ENCODE measurements around the gene ADIG.

ADIG gene

DNA sequence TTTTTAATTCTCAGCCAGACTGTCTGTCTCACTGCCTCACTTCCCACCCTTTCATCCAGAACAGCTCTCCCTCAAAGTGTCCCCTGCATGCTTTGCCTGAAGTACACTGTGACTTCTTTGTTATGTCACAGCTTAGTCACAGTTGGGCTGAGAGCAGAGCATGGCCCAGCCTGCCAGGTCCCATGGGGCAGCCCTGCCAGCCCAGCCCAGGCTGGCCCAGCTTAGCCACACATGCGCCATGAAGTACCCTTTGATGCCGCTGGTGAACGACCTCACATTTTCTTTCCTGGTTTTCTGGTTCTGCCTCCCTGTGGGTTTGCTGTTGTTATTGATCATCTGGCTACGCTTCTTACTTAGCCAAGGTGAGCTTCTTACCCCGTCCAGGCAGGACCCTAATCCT is at the start of gene ADIG:
TSS of gene ADIG (plus strand) at position 185 of the 400 bp plus-strand sequence. CDS start at position 239, 54 bp downstream.
- no peak for TF ChIP-seq Cebpa-rat (IDR thresholded peaks at IDR 0.05)
- Histone ChIP-seq H3K36me3 (peaks cover 6 to 25% (median 16%) of the 10 kb centered on the region in 11 experiments; a peak in 21 of 22 replicates), H3K4me1 (peaks cover 16 to 40% (median 35%) of the 10 kb centered on the region in 10 experiments; a peak in 19 of 20 replicates), H4K20me1 (peaks cover 0 to 22% (median 0%) of the 10 kb centered on the region in 11 experiments; a peak in 5 of 22 replicates), H3K9me3 (replicated peaks in 1 of 11) (no peaks in the 10 kb centered on the region), H3K4me2 (peak within 1 kb of the TSS; percentile 21 to 73 (median 48); a peak in 21 of 22 replicates), H3K27me3 (no peaks in the 10 kb centered on the region), H3K27ac (no peak within 1 kb of the TSS; a peak in 1 of 22 replicates), H3K4me3 (no peak within 1 kb of the TSS), H3K9ac (peak within 1 kb of the TSS in 2 of 11 experiments; percentile 11 to 24; a peak in 1 of 22 replicates)

DNA sequence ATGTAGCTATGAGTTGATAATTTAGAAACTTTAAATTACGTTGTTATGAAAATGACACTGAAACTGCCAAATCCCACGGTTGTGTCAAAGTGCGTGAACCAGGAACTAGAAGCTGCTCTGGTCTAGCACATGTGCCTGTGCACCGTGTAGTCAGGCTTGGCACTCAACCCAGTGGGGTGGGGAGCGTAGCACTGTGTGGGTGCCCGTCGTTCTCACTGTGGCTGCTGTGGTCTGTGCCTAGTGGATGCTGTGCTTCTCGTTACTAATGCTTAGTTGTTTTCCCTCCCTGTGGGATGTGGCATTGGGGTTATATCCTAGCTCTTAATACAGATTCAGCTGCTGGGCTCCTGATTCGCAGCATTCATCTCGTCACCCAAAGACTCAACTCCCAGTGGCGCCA is 46.2 kb upstream of the ADIG start:
- no peak overlapping the region for H3K9ac ChIP-seq
- H3K4me2 ChIP-seq, result no peak overlapping the region
- no peaks in the 10 kb centered on the region for H4K20me1 ChIP-seq
- peaks cover 95 to 100% (median 100%) of the 10 kb centered on the region in 11 experiments for H3K36me3 ChIP-seq
- H3K27me3 ChIP-seq, result no peaks in the 10 kb centered on the region
- TF ChIP-seq Cebpa-rat (IDR thresholded peaks at IDR 0.05), result no peak
- no peaks in the 10 kb centered on the region; a peak in 2 of 22 replicates for H3K9me3 ChIP-seq (replicated peaks in 1 of 11)
- H3K4me1 ChIP-seq, result no peaks in the 10 kb centered on the region
- H3K27ac ChIP-seq, result no peak overlapping the region
- no peak overlapping the region for H3K4me3 ChIP-seq

DNA sequence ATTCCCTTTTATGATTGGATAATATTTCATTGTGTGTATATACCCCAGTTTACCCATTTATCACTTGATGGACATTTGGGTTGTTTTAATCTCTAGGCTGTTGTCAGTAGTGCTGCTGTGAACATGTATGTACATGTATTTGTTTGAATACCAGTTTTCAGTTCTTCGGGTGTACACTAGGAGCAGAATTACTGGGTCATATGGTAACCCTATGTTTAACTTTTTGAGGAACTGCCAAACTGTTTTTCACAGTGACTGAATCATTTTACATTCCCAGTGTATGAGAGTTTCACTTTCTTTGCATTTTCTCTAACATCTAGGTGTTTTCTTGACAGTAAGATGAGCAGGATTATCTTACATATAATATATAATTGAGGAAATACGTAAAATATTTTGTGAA is 44.7 kb upstream of the ADIG start:
- no peak for TF ChIP-seq Cebpa-rat (IDR thresholded peaks at IDR 0.05)
- Histone ChIP-seq H3K9me3 (replicated peaks in 1 of 11) (no peaks in the 10 kb centered on the region; a peak in 2 of 22 replicates), H3K4me3 (no peak overlapping the region), H3K9ac (no peak overlapping the region), H3K4me1 (no peaks in the 10 kb centered on the region), H4K20me1 (no peaks in the 10 kb centered on the region), H3K4me2 (no peak overlapping the region), H3K27ac (no peak overlapping the region), H3K27me3 (no peaks in the 10 kb centered on the region), H3K36me3 (peaks cover 96 to 100% (median 99%) of the 10 kb centered on the region in 11 experiments)

DNA sequence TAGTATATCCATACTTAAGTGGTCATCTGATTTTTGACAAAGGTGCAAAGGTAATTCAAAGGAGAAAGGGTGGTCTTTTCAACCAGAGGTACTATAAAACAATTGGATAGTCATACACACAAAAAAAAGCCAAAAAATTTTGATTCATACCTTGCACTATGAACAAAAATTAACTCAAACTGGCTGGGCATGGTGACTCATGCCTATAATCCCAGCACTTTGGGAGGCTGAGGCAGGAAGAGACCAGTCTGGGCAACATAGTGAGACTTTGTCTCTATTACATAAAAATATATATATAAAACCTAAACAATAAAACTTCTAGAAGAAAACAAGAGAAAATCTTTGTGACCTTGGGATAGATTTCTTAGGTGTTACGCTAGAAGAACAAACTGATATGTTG is 43.8 kb upstream of the ADIG start:
- no peak for TF ChIP-seq Cebpa-rat (IDR thresholded peaks at IDR 0.05)
- Histone ChIP-seq H3K4me3 (no peak overlapping the region), H3K4me1 (no peaks in the 10 kb centered on the region), H3K9ac (no peak overlapping the region), H3K9me3 (replicated peaks in 1 of 11) (no peaks in the 10 kb centered on the region; a peak in 2 of 22 replicates), H3K4me2 (no peak overlapping the region), H3K27me3 (no peaks in the 10 kb centered on the region), H3K36me3 (peaks cover 96 to 100% (median 99%) of the 10 kb centered on the region in 11 experiments), H3K27ac (no peak overlapping the region), H4K20me1 (0 out of 22 replicates have a peak, but pooled peaks cover 0 to 4% (median 0%) of the 10 kb centered on the region in 11 experiments)

DNA sequence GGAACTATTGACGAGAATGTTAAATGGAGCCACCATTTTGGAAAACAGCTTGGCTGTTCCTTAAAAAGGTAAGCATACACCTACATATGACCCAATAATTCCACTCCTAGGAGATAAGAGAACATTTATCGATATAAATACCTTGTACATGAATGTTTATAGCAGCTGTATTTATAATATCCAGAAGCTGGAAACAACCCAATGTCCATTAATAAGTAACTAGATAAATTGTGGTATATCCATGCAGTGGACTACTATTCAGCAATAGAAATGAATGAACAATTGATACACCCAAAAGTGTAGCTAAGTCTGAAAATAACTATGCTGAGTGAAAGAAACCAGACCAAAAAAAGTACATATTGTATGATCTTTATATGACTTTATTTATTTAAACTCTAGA is 42.2 kb upstream of the ADIG start:
- H3K4me2 ChIP-seq, result no peak overlapping the region
- no peaks in the 10 kb centered on the region; a peak in 2 of 22 replicates for H3K9me3 ChIP-seq (replicated peaks in 1 of 11)
- H3K36me3 ChIP-seq, result peaks cover 96 to 100% (median 100%) of the 10 kb centered on the region in 11 experiments
- no peaks in the 10 kb centered on the region for H3K4me1 ChIP-seq
- no peak for TF ChIP-seq Cebpa-rat (IDR thresholded peaks at IDR 0.05)
- no peak overlapping the region for H3K9ac ChIP-seq
- no peak overlapping the region for H3K4me3 ChIP-seq
- no peaks in the 10 kb centered on the region for H3K27me3 ChIP-seq
- no peak overlapping the region for H3K27ac ChIP-seq
- peaks cover 0 to 10% (median 0%) of the 10 kb centered on the region in 11 experiments; a peak in 2 of 22 replicates for H4K20me1 ChIP-seq

DNA sequence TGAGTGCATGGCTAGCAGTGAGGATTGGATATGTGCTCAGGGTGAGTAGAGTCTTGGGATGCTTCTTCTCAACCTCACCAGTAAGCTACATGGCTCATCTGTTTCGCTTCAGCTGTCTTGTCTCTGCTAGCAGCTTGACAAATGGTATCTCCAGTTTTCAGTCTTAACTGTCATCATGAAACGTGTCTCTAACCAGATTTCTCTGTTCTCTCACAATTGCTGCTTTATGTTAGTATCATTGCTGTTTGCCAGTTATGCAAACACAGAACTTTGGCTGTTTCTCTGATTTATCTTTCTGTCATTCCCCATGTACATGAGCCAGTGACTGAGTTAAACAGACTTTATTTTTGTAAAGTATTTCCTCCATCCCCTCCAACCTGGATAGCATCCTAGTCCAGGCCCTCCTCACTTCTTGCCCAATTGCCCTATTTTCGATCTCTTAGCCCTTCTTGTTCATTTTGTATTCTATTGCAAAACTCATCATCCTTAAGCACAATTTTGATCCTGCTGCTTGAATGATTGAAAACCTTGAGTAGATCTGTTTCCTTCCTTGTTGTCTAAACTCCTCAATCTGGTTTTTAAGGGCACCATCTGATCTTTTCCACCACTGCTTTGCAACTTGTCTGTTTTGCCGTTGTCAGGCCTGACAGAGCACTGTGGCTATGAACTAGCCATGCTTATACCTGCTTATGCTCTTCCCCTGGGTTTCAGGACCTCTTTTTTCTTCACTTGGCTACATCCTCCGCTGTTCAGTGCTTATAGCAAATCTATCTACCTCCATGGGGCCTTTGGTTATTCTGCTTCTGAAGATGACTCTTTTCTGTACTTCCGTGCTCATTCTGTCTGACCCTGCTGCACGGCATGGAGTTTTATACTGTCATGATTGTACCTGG is 37.7 kb upstream of the ADIG start:
- H3K4me3 ChIP-seq, result no peak overlapping the region
- H3K4me2 ChIP-seq, result no peak overlapping the region
- no peak overlapping the region for H3K9ac ChIP-seq
- H4K20me1 ChIP-seq, result peaks cover 0 to 10% (median 0%) of the 10 kb centered on the region in 11 experiments; a peak in 2 of 22 replicates
- TF ChIP-seq Cebpa-rat (IDR thresholded peaks at IDR 0.05), result no peak
- peaks cover 96 to 100% (median 99%) of the 10 kb centered on the region in 11 experiments for H3K36me3 ChIP-seq
- no peaks in the 10 kb centered on the region for H3K4me1 ChIP-seq
- no peaks in the 10 kb centered on the region for H3K27me3 ChIP-seq
- H3K9me3 ChIP-seq (replicated peaks in 1 of 11), result no peaks in the 10 kb centered on the region; a peak in 1 of 22 replicates
- no peak overlapping the region for H3K27ac ChIP-seq

DNA sequence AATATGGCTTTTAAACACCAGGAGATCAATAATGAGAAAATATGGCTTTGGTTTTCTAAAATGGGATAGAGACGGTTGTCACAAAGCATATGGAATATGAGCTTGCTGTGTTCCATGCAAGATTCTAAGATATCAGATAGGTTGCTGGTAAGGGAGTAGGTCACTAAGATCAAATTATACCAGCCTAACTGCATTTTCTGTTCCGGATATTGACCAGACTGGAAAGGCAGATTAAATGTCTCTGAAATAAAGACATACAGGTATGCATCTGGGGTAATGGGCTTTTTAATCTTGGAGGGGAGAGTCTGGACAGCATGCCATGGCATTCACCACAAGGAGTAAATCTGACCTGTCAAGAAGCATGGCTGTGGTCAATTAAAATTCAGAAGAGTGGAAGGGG is 35.2 kb upstream of the ADIG start:
- peaks cover 94 to 100% (median 98%) of the 10 kb centered on the region in 11 experiments for H3K36me3 ChIP-seq
- no peak overlapping the region for H3K4me3 ChIP-seq
- TF ChIP-seq Cebpa-rat (IDR thresholded peaks at IDR 0.05), result no peak
- no peaks in the 10 kb centered on the region for H3K9me3 ChIP-seq (replicated peaks in 1 of 11)
- peaks cover 0 to 10% (median 0%) of the 10 kb centered on the region in 11 experiments; a peak in 2 of 22 replicates for H4K20me1 ChIP-seq
- no peak overlapping the region for H3K4me2 ChIP-seq
- no peaks in the 10 kb centered on the region for H3K27me3 ChIP-seq
- H3K4me1 ChIP-seq, result no peaks in the 10 kb centered on the region
- H3K9ac ChIP-seq, result no peak overlapping the region
- no peak overlapping the region for H3K27ac ChIP-seq

DNA sequence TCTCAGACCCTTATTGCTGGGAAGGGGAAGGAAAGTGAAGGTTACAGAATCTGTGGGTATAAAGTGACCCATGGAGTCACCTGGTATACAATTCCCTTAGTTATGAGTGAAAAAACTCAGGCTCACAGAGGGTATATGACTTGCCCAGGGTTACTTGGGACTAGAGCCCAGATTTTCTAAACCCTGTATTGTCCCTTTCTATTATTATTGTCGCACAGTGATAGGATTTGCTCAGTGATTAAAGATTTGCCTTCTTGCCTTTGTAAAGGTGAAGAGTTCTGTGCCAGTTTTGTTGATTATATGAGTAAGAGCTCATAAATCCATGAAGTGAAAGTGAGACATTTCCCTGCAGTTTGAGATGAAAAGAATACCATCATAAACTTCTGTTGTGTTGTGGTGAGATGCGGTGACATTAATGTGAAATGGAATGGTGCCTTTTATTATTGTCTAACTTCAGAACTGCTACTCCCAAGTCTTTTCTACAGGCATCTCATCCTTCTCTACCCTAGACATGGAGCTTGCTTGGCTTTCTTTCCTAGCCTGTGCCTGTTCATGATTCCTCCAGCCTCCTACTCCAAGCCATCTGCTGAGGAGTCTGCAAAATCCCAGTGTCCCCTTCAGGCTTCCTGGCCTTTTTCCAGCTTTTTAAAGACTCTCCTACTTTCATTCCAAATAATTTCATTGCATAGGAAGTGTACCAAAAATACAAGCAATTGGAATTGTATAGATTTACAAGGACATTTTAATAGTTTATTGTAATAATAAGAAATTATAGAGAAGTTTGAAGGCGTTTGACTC is 33.5 kb upstream of the ADIG start:
- Histone ChIP-seq H3K27ac (no peak overlapping the region), H3K4me2 (no peak overlapping the region), H3K4me1 (no peaks in the 10 kb centered on the region), H4K20me1 (peaks cover 0 to 7% (median 0%) of the 10 kb centered on the region in 11 experiments; a peak in 2 of 22 replicates), H3K4me3 (no peak overlapping the region), H3K9ac (no peak overlapping the region), H3K36me3 (peaks cover 94 to 100% (median 98%) of the 10 kb centered on the region in 11 experiments), H3K9me3 (replicated peaks in 1 of 11) (no peaks in the 10 kb centered on the region), H3K27me3 (no peaks in the 10 kb centered on the region)
- no peak for TF ChIP-seq Cebpa-rat (IDR thresholded peaks at IDR 0.05)
